Measurements from ENCODE around the gene EBF4.

- TF ChIP-seq CTCF (IDR thresholded peaks at IDR 0.05 in 4 of 5, conservative IDR thresholded peaks at IDR 0.05 in 1 of 5) (no peak), POLR2A (IDR thresholded peaks at IDR 0.05) (no peak)
Observed at GRCh38 chr20:2748551-2749342, 56.2 kb downstream of the EBF4 start.
